ENCODE results near the gene SGSM2. TPM values are rescaled to one million over a fixed set of nuclear protein-coding genes. Genes with fewer than 3 reads are reported as not detected.

SGSM2 gene
- total and polyA plus RNA-seq, 4 donors = 5.5 to 17.5 (median 12.4) TPM

DNA sequence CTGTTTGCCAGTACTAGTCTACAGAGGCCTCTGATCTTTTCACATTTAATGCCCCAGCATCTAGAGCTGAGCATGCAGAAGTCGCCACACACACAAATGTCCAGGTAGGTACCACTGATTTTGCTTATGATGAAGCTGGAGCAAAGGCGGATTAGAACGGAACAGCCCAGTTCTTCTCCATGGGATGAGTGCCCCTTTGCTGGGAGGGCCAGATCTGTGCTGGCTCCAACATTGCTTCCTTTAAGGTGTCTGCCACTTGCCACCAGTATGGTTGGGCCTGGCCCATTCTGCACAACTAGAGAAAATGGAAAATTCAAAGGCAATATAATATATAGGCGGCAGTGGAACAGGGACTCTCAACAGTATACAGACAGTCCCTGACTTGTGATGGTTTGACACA, 65.7 kb downstream of the SGSM2 start:
- Histone ChIP-seq H3K9ac (ENCODE audit: low read depth in 1 of 2, low read length in 2 of 2) (no peak overlapping the region), H3K27ac (ENCODE audit: low read depth in 1 of 2, low read length in 2 of 2) (no peak overlapping the region), H3K4me1 (ENCODE audit: control insufficient read depth in 4 of 4, insufficient read depth in 4 of 4, low read length in 3 of 4) (peaks cover 5 to 31% (median 21%) of the 10 kb centered on the region in 4 donors), H3K36me3 (ENCODE audit: control insufficient read depth in 4 of 4, insufficient read depth in 3 of 4, low read depth in 1 of 4, low read length in 3 of 4) (no peaks in the 10 kb centered on the region), H3K4me3 (ENCODE audit: low read depth in 1 of 3, low read length in 3 of 3) (no peak overlapping the region), H3K9me3 (ENCODE audit: control insufficient read depth in 4 of 4, low read length in 3 of 4) (no peaks in the 10 kb centered on the region), H3K27me3 (ENCODE audit: control insufficient read depth in 4 of 4, insufficient read depth in 4 of 4, low read length in 3 of 4) (no peaks in the 10 kb centered on the region)
- TF ChIP-seq NR2F2 (IDR thresholded peaks at IDR 0.05) (no peak), JUND (IDR thresholded peaks at IDR 0.05) (no peak), FOXA1 (IDR thresholded peaks at IDR 0.05) (no peak)
- TF ChIP-seq, protein P1, sequence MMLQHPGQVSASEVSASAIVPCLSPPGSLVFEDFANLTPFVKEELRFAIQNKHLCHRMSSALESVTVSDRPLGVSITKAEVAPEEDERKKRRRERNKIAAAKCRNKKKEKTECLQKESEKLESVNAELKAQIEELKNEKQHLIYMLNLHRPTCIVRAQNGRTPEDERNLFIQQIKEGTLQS (IDR thresholded peaks at IDR 0.05) = no peak
- no peak for DNase-seq (ENCODE audit: low spot score)
- WGBS = 98% methylated on average over 4 of the region's 4 CpGs

GRCh38 chr17:2405247-2405926, 68.1 kb downstream of the SGSM2 start:
- no peak for DNase-seq (ENCODE audit: low spot score)
- Histone ChIP-seq H3K36me3 (ENCODE audit: control insufficient read depth in 4 of 4, insufficient read depth in 3 of 4, low read depth in 1 of 4, low read length in 3 of 4) (no peaks in the 10 kb centered on the region), H3K4me3 (ENCODE audit: low read depth in 1 of 3, low read length in 3 of 3) (no peak overlapping the region), H3K27me3 (ENCODE audit: control insufficient read depth in 4 of 4, insufficient read depth in 4 of 4, low read length in 3 of 4) (no peaks in the 10 kb centered on the region), H3K27ac (ENCODE audit: low read depth in 1 of 2, low read length in 2 of 2) (no peak overlapping the region), H3K9ac (ENCODE audit: low read depth in 1 of 2, low read length in 2 of 2) (no peak overlapping the region), H3K4me1 (ENCODE audit: control insufficient read depth in 4 of 4, insufficient read depth in 4 of 4, low read length in 3 of 4) (peaks cover 5 to 24% (median 14%) of the 10 kb centered on the region in 4 donors), H3K9me3 (ENCODE audit: control insufficient read depth in 4 of 4, low read length in 3 of 4) (no peaks in the 10 kb centered on the region)
- TF ChIP-seq, protein P2, sequence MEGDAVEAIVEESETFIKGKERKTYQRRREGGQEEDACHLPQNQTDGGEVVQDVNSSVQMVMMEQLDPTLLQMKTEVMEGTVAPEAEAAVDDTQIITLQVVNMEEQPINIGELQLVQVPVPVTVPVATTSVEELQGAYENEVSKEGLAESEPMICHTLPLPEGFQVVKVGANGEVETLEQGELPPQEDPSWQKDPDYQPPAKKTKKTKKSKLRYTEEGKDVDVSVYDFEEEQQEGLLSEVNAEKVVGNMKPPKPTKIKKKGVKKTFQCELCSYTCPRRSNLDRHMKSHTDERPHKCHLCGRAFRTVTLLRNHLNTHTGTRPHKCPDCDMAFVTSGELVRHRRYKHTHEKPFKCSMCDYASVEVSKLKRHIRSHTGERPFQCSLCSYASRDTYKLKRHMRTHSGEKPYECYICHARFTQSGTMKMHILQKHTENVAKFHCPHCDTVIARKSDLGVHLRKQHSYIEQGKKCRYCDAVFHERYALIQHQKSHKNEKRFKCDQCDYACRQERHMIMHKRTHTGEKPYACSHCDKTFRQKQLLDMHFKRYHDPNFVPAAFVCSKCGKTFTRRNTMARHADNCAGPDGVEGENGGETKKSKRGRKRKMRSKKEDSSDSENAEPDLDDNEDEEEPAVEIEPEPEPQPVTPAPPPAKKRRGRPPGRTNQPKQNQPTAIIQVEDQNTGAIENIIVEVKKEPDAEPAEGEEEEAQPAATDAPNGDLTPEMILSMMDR (IDR thresholded peaks at IDR 0.05; ENCODE audit: low read depth, low read length, missing input control) = no peak
- TF ChIP-seq, protein P1 (IDR thresholded peaks at IDR 0.05) = no peak
- TF ChIP-seq RXRA (IDR thresholded peaks at IDR 0.05) (no peak), RAD21 (IDR thresholded peaks at IDR 0.05) (no peak), FOXA2 (IDR thresholded peaks at IDR 0.05) (no peak), HNF4G (IDR thresholded peaks at IDR 0.05) (no peak), MAX (IDR thresholded peaks at IDR 0.05) (no peak), SP1 (IDR thresholded peaks at IDR 0.05) (no peak), NR2F2 (IDR thresholded peaks at IDR 0.05) (no peak)
- TF ChIP-seq, protein P3, sequence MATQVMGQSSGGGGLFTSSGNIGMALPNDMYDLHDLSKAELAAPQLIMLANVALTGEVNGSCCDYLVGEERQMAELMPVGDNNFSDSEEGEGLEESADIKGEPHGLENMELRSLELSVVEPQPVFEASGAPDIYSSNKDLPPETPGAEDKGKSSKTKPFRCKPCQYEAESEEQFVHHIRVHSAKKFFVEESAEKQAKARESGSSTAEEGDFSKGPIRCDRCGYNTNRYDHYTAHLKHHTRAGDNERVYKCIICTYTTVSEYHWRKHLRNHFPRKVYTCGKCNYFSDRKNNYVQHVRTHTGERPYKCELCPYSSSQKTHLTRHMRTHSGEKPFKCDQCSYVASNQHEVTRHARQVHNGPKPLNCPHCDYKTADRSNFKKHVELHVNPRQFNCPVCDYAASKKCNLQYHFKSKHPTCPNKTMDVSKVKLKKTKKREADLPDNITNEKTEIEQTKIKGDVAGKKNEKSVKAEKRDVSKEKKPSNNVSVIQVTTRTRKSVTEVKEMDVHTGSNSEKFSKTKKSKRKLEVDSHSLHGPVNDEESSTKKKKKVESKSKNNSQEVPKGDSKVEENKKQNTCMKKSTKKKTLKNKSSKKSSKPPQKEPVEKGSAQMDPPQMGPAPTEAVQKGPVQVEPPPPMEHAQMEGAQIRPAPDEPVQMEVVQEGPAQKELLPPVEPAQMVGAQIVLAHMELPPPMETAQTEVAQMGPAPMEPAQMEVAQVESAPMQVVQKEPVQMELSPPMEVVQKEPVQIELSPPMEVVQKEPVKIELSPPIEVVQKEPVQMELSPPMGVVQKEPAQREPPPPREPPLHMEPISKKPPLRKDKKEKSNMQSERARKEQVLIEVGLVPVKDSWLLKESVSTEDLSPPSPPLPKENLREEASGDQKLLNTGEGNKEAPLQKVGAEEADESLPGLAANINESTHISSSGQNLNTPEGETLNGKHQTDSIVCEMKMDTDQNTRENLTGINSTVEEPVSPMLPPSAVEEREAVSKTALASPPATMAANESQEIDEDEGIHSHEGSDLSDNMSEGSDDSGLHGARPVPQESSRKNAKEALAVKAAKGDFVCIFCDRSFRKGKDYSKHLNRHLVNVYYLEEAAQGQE (IDR thresholded peaks at IDR 0.05) = no peak
- WGBS = 92% methylated on average over 14 of the region's 14 CpGs

All from liver (tissue), 9 donors.